Stimulated activated effector memory CD8-positive, alpha-beta T cell treated with anti-CD3 and anti-CD28 coated beads, Interleukin-12 subunit alpha, Interleukin-12 subunit beta, amount 100 ng/mL, for 72 hours (primary cell): ENCODE data around the gene ARHGAP20.

Experiments used
- ATAC-seq: fragments of 150-1000 bp; cut with Tn5 transposase; 2 replicates; pipeline ENCODE4 v1.10.0; 2021
- DNase-seq, 2 donors: peaks; one replicate each; pipeline ENCODE4 v3.0.0; 2021 to 2022; ENCODE audit warnings: low spot score in 2 of 2
- H3K27ac Mint-ChIP-seq: one replicate; pipeline ENCODE4 v1.8.0; 2022; ENCODE audit warnings: mild to moderate bottlenecking, mixed read lengths
- H3K36me3 Mint-ChIP-seq: one replicate; pipeline ENCODE4 v1.8.0; 2022; ENCODE audit warnings: mild to moderate bottlenecking, mixed read lengths
- H3K4me1 Mint-ChIP-seq: one replicate; pipeline ENCODE4 v1.8.0; 2022; ENCODE audit warnings: mixed read lengths
- H3K4me3 Mint-ChIP-seq: one replicate; pipeline ENCODE4 v1.8.0; 2022; ENCODE audit warnings: mild to moderate bottlenecking, mixed read lengths
- H3K9me3 Mint-ChIP-seq: one replicate; pipeline ENCODE4 v1.8.0; 2022; ENCODE audit warnings: mixed read lengths

The ARHGAP20 gene

GRCh38 chr11:110598725-110599124, 113.5 kb downstream of the ARHGAP20 start:
- ATAC-seq (peak; percentile 40), DNase-seq (no peak)
- H3K9me3 Mint-ChIP-seq, result no peaks in the 10 kb centered on the region
- no peaks in the 10 kb centered on the region for H3K36me3 Mint-ChIP-seq
- no peaks in the 10 kb centered on the region for H3K4me1 Mint-ChIP-seq
- H3K4me3 Mint-ChIP-seq, result no peak overlapping the region
- no peak overlapping the region for H3K27ac Mint-ChIP-seq

- Mint-ChIP-seq H3K4me3 (no peak overlapping the region), H3K9me3 (no peaks in the 10 kb centered on the region), H3K4me1 (no peaks in the 10 kb centered on the region), H3K36me3 (no peaks in the 10 kb centered on the region), H3K27ac (no peak overlapping the region)
- DNase-seq (no peak), ATAC-seq (no peak)
Measured at GRCh38 chr11:110587972-110588371, 124.3 kb downstream of the ARHGAP20 start.

GRCh38 chr11:110587129-110587528, 125.1 kb downstream of the ARHGAP20 start:
- Mint-ChIP-seq H3K36me3 (no peaks in the 10 kb centered on the region), H3K4me1 (no peaks in the 10 kb centered on the region), H3K9me3 (no peaks in the 10 kb centered on the region), H3K4me3 (no peak overlapping the region), H3K27ac (no peak overlapping the region)
- DNase-seq, result no peak
- no peak for ATAC-seq

GRCh38 chr11:110584150-110584549, 128.1 kb downstream of the ARHGAP20 start:
- Mint-ChIP-seq H3K36me3 (no peaks in the 10 kb centered on the region), H3K27ac (no peak overlapping the region), H3K9me3 (no peaks in the 10 kb centered on the region), H3K4me3 (no peak overlapping the region), H3K4me1 (no peaks in the 10 kb centered on the region)
- ATAC-seq (no peak), DNase-seq (no peak)

- H3K4me1 Mint-ChIP-seq, result no peaks in the 10 kb centered on the region
- H3K4me3 Mint-ChIP-seq, result no peak overlapping the region
- no peaks in the 10 kb centered on the region for H3K9me3 Mint-ChIP-seq
- no peak overlapping the region for H3K27ac Mint-ChIP-seq
- no peak for DNase-seq
- no peaks in the 10 kb centered on the region for H3K36me3 Mint-ChIP-seq
- ATAC-seq, result no peak
Measured at GRCh38 chr11:110582728-110583432, 129.4 kb downstream of the ARHGAP20 start.

- H3K27ac Mint-ChIP-seq, result no peak overlapping the region
- no peaks in the 10 kb centered on the region for H3K9me3 Mint-ChIP-seq
- no peaks in the 10 kb centered on the region for H3K36me3 Mint-ChIP-seq
- no peak for DNase-seq
- no peak for ATAC-seq
- H3K4me3 Mint-ChIP-seq, result no peak overlapping the region
- H3K4me1 Mint-ChIP-seq, result no peaks in the 10 kb centered on the region
Measured at GRCh38 chr11:110580571-110580970, 131.7 kb downstream of the ARHGAP20 start.

GRCh38 chr11:110573411-110573810, 138.8 kb downstream of the ARHGAP20 start:
- H3K9me3 Mint-ChIP-seq, result no peaks in the 10 kb centered on the region
- H3K36me3 Mint-ChIP-seq, result no peaks in the 10 kb centered on the region
- H3K4me1 Mint-ChIP-seq, result no peaks in the 10 kb centered on the region
- H3K4me3 Mint-ChIP-seq, result no peak overlapping the region
- H3K27ac Mint-ChIP-seq, result no peak overlapping the region
- ATAC-seq (no peak), DNase-seq (no peak)

GRCh38 chr11:110571081-110571720, 141.0 kb downstream of the ARHGAP20 start:
- ATAC-seq, result no peak
- Mint-ChIP-seq H3K4me1 (no peaks in the 10 kb centered on the region), H3K36me3 (no peaks in the 10 kb centered on the region), H3K27ac (no peak overlapping the region), H3K9me3 (no peaks in the 10 kb centered on the region), H3K4me3 (no peak overlapping the region)
- DNase-seq, result no peak

- Mint-ChIP-seq H3K4me1 (peaks cover 8% of the 10 kb centered on the region), H3K27ac (no peak overlapping the region), H3K9me3 (no peaks in the 10 kb centered on the region), H3K36me3 (no peaks in the 10 kb centered on the region), H3K4me3 (no peak overlapping the region)
- ATAC-seq (no peak), DNase-seq (no peak)
Measured at GRCh38 chr11:110566577-110566976, 145.7 kb downstream of the ARHGAP20 start.

GRCh38 chr11:110565357-110566336, 146.6 kb downstream of the ARHGAP20 start:
- no peak overlapping the region for H3K27ac Mint-ChIP-seq
- H3K36me3 Mint-ChIP-seq, result no peaks in the 10 kb centered on the region
- H3K4me3 Mint-ChIP-seq, result no peak overlapping the region
- H3K4me1 Mint-ChIP-seq, result peaks cover 8% of the 10 kb centered on the region
- DNase-seq (no peak), ATAC-seq (peak; percentile 78)
- no peaks in the 10 kb centered on the region for H3K9me3 Mint-ChIP-seq

- Mint-ChIP-seq H3K9me3 (no peaks in the 10 kb centered on the region), H3K4me1 (peaks cover 8% of the 10 kb centered on the region), H3K27ac (no peak overlapping the region), H3K4me3 (no peak overlapping the region), H3K36me3 (no peaks in the 10 kb centered on the region)
- DNase-seq (no peak), ATAC-seq (no peak)
Measured at GRCh38 chr11:110564676-110565356, 147.4 kb downstream of the ARHGAP20 start.

- Mint-ChIP-seq H3K27ac (no peak overlapping the region), H3K4me1 (peaks cover 18% of the 10 kb centered on the region), H3K36me3 (no peaks in the 10 kb centered on the region), H3K9me3 (peaks cover 3% of the 10 kb centered on the region), H3K4me3 (no peak overlapping the region)
- ATAC-seq, result no peak
- DNase-seq, result no peak
Measured at GRCh38 chr11:110544779-110545178, 167.5 kb downstream of the ARHGAP20 start.

GRCh38 chr11:110538154-110538553, 174.1 kb downstream of the ARHGAP20 start:
- H3K9me3 Mint-ChIP-seq, result peaks cover 3% of the 10 kb centered on the region
- DNase-seq, result no peak
- ATAC-seq, result no peak
- no peak overlapping the region for H3K4me3 Mint-ChIP-seq
- H3K27ac Mint-ChIP-seq, result no peak overlapping the region
- H3K36me3 Mint-ChIP-seq, result no peaks in the 10 kb centered on the region
- peaks cover 10% of the 10 kb centered on the region for H3K4me1 Mint-ChIP-seq

- Mint-ChIP-seq H3K4me3 (no peak overlapping the region), H3K27ac (no peak overlapping the region), H3K9me3 (peaks cover 12% of the 10 kb centered on the region), H3K4me1 (peaks cover 38% of the 10 kb centered on the region), H3K36me3 (no peaks in the 10 kb centered on the region)
- DNase-seq (no peak), ATAC-seq (no peak)
Measured at GRCh38 chr11:110530900-110531741, 181.1 kb downstream of the ARHGAP20 start.
